GM19455 (cell line): ENCODE data around the gene CTXN2.

Experiments used
- ATAC-seq: cut with Tn5 transposase; IDR thresholded peaks from one replicate; pipeline ENCODE4 v1.9.1; 2021; ENCODE audit not compliant: unreplicated experiment

CTXN2 gene

GRCh38 chr15:48221885-48222284 lies 30.4 kb downstream of the CTXN2 start:
- no peak for ATAC-seq

- ATAC-seq = no peak
Measured at GRCh38 chr15:48222627-48223026, 31.2 kb downstream of the CTXN2 start.

GRCh38 chr15:48225771-48226170 lies 34.3 kb downstream of the CTXN2 start:
- ATAC-seq = no peak

- ATAC-seq = no peak
Measured at GRCh38 chr15:48230498-48230897, 39.0 kb downstream of the CTXN2 start.

GRCh38 chr15:48233246-48233645 lies 41.8 kb downstream of the CTXN2 start:
- ATAC-seq = no peak

GRCh38 chr15:48239334-48239733 lies 47.9 kb downstream of the CTXN2 start:
- no peak for ATAC-seq

GRCh38 chr15:48242015-48242414 lies 50.5 kb downstream of the CTXN2 start:
- no peak for ATAC-seq

- no peak for ATAC-seq
Measured at GRCh38 chr15:48242535-48242934, 51.1 kb downstream of the CTXN2 start.

GRCh38 chr15:48244921-48245320 lies 53.5 kb downstream of the CTXN2 start:
- no peak for ATAC-seq

- ATAC-seq = no peak
Measured at GRCh38 chr15:48248414-48248813, 56.9 kb downstream of the CTXN2 start.

- ATAC-seq = no peak
Measured at GRCh38 chr15:48250640-48251076, 59.2 kb downstream of the CTXN2 start.

- ATAC-seq = no peak
Measured at GRCh38 chr15:48253172-48253571, 61.7 kb downstream of the CTXN2 start.
